HCEC 1CT (cell line): ENCODE data around the gene RLN1.
"Not testable (repeated sequence)": the region's sequence is repeated elsewhere in the genome, so short reads cannot be mapped to it uniquely, and the experiment has no call there.

Experiments used
- DNase-seq: peaks from one replicate; pipeline ENCODE4 v3.0.0-alpha.2; 2017

The RLN1 gene

GRCh38 chr9:5321058-5321457 lies 18.6 kb downstream of the RLN1 start:
- peak; percentile 8 for DNase-seq

- not testable (repeated sequence) for DNase-seq
Measured at GRCh38 chr9:5316406-5316805, 23.3 kb downstream of the RLN1 start.

GRCh38 chr9:5315187-5315923 lies 24.3 kb downstream of the RLN1 start:
- no peak for DNase-seq

DNA sequence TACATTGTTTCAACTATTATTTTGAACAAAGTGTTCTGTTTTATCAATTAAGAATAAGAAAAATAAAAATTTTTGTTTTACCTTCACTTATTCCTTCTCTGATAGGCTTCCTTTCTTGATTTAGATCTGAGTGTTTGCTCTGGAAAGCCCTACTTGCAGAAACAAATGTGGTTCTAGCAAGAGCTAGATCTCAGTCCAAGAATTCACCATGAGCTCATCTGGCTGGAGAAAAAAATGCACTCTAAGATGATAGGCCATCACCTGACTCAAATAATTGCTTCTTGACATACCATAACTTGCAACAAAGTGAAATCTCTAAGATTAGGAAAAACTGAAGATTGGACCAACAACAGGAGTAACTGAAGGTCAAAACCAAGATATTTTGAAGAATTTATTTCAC lies 28.8 kb downstream of the RLN1 start:
- DNase-seq: no peak

GRCh38 chr9:5305741-5306140 lies 33.9 kb downstream of the RLN1 start:
- DNase-seq: peak; percentile 1

- DNase-seq: not testable (repeated sequence)
Measured at GRCh38 chr9:5303840-5304795, 35.6 kb downstream of the RLN1 start, which contains the start of gene RLN2. TSS of gene RLN2 (minus strand) at chr9:5304716. CDS start at chr9:5304580, 136 bp downstream.

GRCh38 chr9:5301544-5301943 lies 38.1 kb downstream of the RLN1 start:
- DNase-seq: no peak

DNA sequence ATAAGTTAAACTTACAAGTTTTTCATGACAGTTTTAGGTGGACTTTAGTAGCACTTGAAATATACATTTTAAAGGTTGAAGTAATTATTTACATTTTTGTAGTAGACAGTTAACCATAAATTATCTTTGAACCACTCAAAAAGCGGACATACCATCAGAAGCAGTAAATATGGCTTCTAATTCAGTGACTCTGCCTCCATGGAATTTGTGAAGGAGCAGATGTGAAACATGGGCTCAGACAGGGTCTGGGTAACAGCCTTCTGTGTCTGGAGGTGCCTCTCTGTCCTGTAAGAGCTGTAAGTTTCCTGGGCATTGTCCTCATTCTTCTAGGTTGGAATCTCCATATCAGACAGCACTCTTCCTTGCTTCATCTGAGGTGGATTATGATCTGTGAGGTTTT lies 47.5 kb downstream of the RLN1 start:
- peak; percentile 4 for DNase-seq

DNA sequence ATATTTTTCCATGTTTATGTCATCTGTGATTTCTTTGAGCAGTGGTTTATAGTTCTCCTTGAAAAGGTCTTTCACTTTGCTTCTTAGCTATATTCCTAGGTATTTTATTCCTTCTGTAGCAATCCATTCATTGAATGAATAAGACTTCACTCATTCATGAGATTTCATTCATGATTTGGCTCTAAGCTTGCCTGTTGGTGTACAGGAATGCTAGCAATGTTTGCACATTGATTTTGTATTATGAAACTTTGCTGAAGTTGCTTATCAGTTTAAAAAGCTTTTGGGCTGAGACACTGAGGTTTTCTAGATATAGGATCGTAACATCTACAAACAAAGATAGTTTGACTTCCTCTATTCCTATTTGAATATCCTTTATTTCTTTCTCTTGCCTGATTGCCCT lies 51.1 kb downstream of the RLN1 start:
- DNase-seq: no peak

GRCh38 chr9:5286262-5286661 lies 53.4 kb downstream of the RLN1 start:
- DNase-seq: no peak
